Activated T-cell treated with anti-CD3 and anti-CD28 coated beads for 48 hours (primary cell): ENCODE results near the gene TOMM7.
"Not testable (repeated sequence)": the region's sequence is repeated elsewhere in the genome, so short reads cannot be mapped to it uniquely, and the experiment has no call there.

Experiments used
- DNase-seq: peaks from one replicate; pipeline ENCODE4 v3.0.0-alpha.2; 2020; ENCODE audit warnings: low read depth

TOMM7 gene

GRCh38 chr7:22821702-22822485 is 755 bp downstream of the TOMM7 start:
- peak; percentile 4 for DNase-seq

GRCh38 chr7:22819476-22819875 is 3.2 kb downstream of the TOMM7 start:
- DNase-seq: no peak

- no peak for DNase-seq
Observed at GRCh38 chr7:22814261-22815208, 8.1 kb downstream of the TOMM7 start.

- DNase-seq: no peak
Observed at GRCh38 chr7:22812353-22812752, 10.3 kb downstream of the TOMM7 start.

GRCh38 chr7:22811746-22812280 is 10.8 kb downstream of the TOMM7 start:
- DNase-seq: no peak

- DNase-seq: no peak
Observed at GRCh38 chr7:22810843-22811242, 11.8 kb downstream of the TOMM7 start.

- no peak for DNase-seq
Observed at GRCh38 chr7:22809902-22810642, 12.6 kb downstream of the TOMM7 start.

GRCh38 chr7:22808140-22808539 is 14.5 kb downstream of the TOMM7 start:
- no peak for DNase-seq

GRCh38 chr7:22806752-22807151 is 15.9 kb downstream of the TOMM7 start:
- no peak for DNase-seq

- no peak for DNase-seq
Observed at GRCh38 chr7:22805227-22805626, 17.4 kb downstream of the TOMM7 start.

- DNase-seq: not testable (repeated sequence)
Observed at GRCh38 chr7:22802831-22803230, 19.8 kb downstream of the TOMM7 start.

- no peak for DNase-seq
Observed at GRCh38 chr7:22802426-22802825, 20.2 kb downstream of the TOMM7 start.

- no peak for DNase-seq
Observed at GRCh38 chr7:22801912-22802311, 20.7 kb downstream of the TOMM7 start.

GRCh38 chr7:22799633-22800032 is 23.0 kb downstream of the TOMM7 start:
- no peak for DNase-seq

- no peak for DNase-seq
Observed at GRCh38 chr7:22793593-22794462, 28.8 kb downstream of the TOMM7 start.

- DNase-seq: no peak
Observed at GRCh38 chr7:22791204-22792158, 31.2 kb downstream of the TOMM7 start.

- not testable (repeated sequence) for DNase-seq
Observed at GRCh38 chr7:22790640-22791039, 32.0 kb downstream of the TOMM7 start.

GRCh38 chr7:22787951-22788350 is 34.7 kb downstream of the TOMM7 start:
- DNase-seq: no peak

- DNase-seq: no peak
Observed at GRCh38 chr7:22786290-22786932, 36.2 kb downstream of the TOMM7 start.
